M059J (cell line): ENCODE results near the gene ATAD3C. TPM values are rescaled to one million over a fixed set of nuclear protein-coding genes. Genes with fewer than 3 reads are reported as not detected.
"Not testable (repeated sequence)": the region's sequence is repeated elsewhere in the genome, so short reads cannot be mapped to it uniquely, and the experiment has no call there.

ENCODE experiments used
- DNase-seq: peaks from one replicate; pipeline ENCODE4 v3.0.0-alpha.2; 2012; ENCODE audit warnings: low read depth
- total RNA-seq: library from RNA; depleted of rRNA; stranded (reverse); fragments of >200 nt; shearing (Covaris generic); gene quantifications from 2 replicates; pipeline ENCODE4 v1.2.3, GENCODE V29; 2014

ATAD3C gene
- total RNA-seq, 1 experiment from 2014 or later: not detected

GRCh38 chr1:1472053-1472876, 22.8 kb downstream of the ATAD3C start:
- DNase-seq: not testable (repeated sequence)

GRCh38 chr1:1476011-1476410, 26.5 kb downstream of the ATAD3C start:
- DNase-seq: not testable (repeated sequence)

GRCh38 chr1:1477206-1477605, 27.7 kb downstream of the ATAD3C start:
- DNase-seq: no peak

GRCh38 chr1:1479547-1480487, 30.3 kb downstream of the ATAD3C start:
- DNase-seq: no peak

GRCh38 chr1:1480488-1480867, 31.0 kb downstream of the ATAD3C start:
- DNase-seq: not testable (repeated sequence)

GRCh38 chr1:1481811-1482210, 32.3 kb downstream of the ATAD3C start:
- DNase-seq: not testable (repeated sequence)

- DNase-seq: no peak
Measured at GRCh38 chr1:1482856-1483255, 33.4 kb downstream of the ATAD3C start.

GRCh38 chr1:1483714-1484113, 34.2 kb downstream of the ATAD3C start:
- DNase-seq: no peak

- DNase-seq: not testable (repeated sequence)
Measured at GRCh38 chr1:1484976-1485750, 35.7 kb downstream of the ATAD3C start.

GRCh38 chr1:1485755-1486317, 36.3 kb downstream of the ATAD3C start:
- DNase-seq: not testable (repeated sequence)

- DNase-seq: no peak
Measured at GRCh38 chr1:1487701-1488100, 38.2 kb downstream of the ATAD3C start.

- DNase-seq: no peak
Measured at GRCh38 chr1:1489231-1489630, 39.7 kb downstream of the ATAD3C start.

- no peak for DNase-seq
Measured at GRCh38 chr1:1489861-1490260, 40.4 kb downstream of the ATAD3C start.

- DNase-seq: no peak
Measured at GRCh38 chr1:1490633-1491230, 41.2 kb downstream of the ATAD3C start.

GRCh38 chr1:1491601-1492000, 42.1 kb downstream of the ATAD3C start:
- no peak for DNase-seq

- not testable (repeated sequence) for DNase-seq
Measured at GRCh38 chr1:1494311-1494710, 44.8 kb downstream of the ATAD3C start.

- DNase-seq: not testable (repeated sequence)
Measured at GRCh38 chr1:1495461-1495975, 46.0 kb downstream of the ATAD3C start.

- peak; percentile 67 for DNase-seq
Measured at GRCh38 chr1:1504777-1505365, 55.4 kb downstream of the ATAD3C start.

GRCh38 chr1:1505366-1505798, 55.9 kb downstream of the ATAD3C start:
- peak; percentile 38 for DNase-seq

- DNase-seq: not testable (repeated sequence)
Measured at GRCh38 chr1:1505801-1506200, 56.3 kb downstream of the ATAD3C start.
